GM19025 (cell line): ENCODE data around the gene FBXW5.

Experiments used
- ATAC-seq: cut with Tn5 transposase; IDR thresholded peaks from one replicate; pipeline ENCODE4 v1.9.1; 2021; ENCODE audit warnings: mild to moderate bottlenecking, low read depth, moderate library complexity; ENCODE audit not compliant: unreplicated experiment

Gene FBXW5, protein sequence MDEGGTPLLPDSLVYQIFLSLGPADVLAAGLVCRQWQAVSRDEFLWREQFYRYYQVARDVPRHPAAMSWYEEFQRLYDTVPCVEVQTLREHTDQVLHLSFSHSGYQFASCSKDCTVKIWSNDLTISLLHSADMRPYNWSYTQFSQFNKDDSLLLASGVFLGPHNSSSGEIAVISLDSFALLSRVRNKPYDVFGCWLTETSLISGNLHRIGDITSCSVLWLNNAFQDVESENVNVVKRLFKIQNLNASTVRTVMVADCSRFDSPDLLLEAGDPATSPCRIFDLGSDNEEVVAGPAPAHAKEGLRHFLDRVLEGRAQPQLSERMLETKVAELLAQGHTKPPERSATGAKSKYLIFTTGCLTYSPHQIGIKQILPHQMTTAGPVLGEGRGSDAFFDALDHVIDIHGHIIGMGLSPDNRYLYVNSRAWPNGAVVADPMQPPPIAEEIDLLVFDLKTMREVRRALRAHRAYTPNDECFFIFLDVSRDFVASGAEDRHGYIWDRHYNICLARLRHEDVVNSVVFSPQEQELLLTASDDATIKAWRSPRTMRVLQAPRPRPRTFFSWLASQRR

DNA sequence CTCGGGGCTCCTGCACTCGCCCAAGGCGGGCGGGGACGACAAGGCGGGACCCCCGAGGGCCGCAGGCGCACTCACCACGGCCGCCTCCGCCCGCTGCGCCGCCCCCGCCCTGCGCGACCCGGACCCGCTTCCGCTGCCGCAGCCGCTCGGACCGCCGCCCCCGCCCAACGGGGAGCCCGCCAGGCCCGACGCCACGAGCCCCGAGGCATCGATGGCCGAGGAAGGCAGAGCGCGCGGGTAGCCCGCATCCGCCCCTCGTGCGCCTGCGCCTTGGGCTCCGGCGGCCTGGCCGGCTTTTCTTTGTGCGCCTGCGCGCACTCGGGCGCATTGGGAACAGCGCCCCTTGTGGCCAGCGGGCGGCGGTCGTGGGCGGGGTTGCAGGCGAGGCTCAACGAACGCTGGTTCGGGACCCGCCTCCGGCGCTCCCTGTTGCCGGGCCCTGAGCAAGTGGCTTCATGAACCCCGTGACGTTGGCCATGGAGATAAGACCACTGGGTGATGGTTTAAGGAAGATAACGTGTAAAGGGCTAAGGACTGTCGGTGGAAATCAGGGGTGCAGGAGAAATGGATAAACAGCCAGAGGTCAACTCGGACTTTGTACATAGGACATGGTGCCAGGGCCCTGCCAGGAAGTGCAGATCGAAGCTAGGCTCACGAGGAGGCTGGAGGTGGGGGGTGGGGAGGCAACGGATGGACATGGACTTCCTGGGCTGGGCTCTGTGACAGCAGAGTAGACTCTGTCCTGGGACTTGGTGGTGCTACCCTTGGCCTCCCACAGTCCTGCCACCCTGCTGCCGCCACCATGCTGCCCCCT, at the start of gene FBXW5, which contains the start of gene C8G:
TSS of gene FBXW5 (minus strand) at position 220 of the 814 bp plus-strand sequence. CDS start 655 bp downstream, outside the sequence.
TSS of gene C8G (plus strand) at position 725 of the 814 bp plus-strand sequence. CDS start at position 803, 78 bp downstream.
- peak; percentile 86 for ATAC-seq

DNA sequence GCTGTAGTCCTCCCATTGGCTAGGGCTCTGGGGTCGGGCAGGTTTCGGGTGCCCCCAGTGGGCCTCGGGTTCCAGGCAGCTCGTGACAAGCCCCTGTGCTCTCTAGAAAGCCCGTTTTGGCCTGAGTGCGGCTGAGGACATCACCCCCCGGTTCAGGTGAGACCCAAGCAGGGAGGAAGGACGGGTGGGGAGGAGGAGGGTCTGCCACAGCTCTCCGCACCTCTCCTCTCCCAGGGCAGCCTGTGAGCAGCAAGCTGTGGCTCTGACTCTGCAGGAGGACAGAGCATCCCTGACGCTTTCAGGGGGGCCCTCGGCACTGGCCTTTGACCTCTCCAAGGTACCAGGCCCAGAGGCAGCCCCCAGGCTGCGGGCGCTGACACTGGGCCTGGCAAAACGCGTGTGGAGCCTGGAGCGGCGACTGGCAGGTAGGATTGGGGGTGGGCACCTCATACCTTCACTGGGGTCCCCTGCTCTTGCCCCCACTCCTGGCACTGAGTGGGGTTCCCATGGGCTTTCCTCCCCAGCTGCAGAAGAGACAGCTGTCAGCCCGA, 48.4 kb upstream of the FBXW5 start:
- ATAC-seq: no peak

DNA sequence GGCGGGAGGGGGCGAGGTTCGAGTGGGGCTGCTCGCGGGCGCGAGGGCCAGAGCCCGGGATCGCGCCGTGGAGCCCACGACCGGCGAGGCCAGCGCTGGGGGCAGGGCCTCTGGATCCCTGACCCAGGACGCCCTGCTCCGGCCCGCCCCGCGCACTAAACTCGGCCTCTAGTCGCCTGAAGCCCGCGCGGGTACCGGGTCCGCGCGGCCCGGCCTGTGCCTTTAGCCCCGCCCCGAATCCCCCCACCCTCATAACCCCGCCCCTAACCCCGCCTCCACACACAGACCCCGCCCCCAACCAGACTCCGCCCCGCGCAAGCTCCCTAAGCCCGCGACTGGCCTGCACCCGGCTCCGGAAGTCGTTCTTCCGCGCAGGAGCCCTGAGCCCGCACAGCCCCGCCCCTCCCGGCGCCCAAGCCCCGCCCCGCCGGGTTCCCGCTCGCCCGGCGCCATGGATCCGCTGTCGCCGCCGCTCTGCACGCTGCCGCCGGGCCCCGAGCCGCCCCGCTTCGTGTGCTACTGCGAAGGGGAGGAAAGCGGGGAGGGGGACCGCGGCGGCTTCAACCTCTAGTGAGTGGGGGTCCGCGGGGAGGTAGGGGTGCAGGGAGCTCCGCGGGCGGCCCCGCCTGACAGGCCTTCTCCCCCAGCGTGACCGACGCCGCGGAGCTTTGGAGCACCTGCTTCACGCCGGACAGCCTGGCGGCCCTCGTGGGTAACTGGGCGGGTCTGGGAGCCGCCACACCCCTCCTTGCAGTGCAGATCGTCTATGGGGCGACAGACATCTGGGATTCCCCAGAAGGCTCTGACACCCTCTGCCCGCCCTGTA, 47.7 kb upstream of the FBXW5 start, which contains the start of gene PAXX:
TSS of gene PAXX (plus strand) at position 430 of the 826 bp plus-strand sequence. CDS start at position 452, 22 bp downstream.
- peak; percentile 82 for ATAC-seq

DNA sequence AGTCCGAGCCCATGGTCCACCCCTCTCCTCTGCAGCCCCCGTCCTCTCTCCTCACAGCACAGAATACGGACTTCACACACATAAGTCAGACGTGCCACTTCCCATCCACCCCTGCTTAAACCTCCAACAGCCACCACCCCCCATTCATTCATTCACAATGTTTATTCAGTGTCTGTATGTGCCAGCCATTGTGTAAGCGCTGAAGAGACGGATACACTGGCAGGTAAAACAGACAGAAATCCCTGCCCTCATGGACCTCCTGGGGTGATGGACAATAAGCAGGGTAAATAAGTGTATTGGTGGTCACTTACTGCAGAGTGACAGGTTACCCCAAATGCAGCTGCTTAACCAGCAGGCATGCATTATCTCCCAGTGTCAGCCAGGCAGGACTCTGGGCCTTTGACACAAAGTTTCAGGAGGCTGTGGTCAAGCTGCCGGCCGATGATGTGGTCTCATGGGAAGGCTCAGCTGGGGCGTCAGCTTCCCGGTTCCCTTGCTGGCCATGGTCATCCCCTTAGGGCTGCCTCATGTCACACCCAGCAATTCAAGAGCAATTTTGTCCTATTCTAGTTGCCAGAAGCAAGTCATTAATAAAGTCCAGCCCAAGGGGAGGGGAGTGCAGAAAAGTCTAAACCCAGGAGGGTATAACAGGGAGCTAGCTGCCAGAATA, 45.8 kb upstream of the FBXW5 start:
- ATAC-seq: no peak

DNA sequence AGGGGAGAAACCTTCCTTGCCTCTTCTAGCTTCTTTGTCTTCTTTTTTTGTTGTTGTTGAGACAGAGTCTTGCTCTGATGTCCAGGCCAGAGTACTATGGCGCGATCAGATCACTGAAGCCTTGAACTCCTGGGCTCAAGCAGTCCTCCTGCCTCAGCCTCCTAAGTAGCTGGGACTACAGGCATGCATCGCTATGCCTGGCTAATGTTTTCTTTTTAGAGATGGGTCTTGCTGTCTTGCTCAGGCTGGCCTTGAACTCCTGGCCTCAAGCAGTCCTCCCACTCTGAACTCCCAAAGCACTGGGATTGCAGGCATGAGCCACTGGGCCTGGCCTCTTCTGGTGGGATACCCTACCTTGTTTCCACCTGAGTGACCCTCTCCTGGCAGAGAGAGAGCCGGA, 44.3 kb upstream of the FBXW5 start:
- ATAC-seq: no peak

DNA sequence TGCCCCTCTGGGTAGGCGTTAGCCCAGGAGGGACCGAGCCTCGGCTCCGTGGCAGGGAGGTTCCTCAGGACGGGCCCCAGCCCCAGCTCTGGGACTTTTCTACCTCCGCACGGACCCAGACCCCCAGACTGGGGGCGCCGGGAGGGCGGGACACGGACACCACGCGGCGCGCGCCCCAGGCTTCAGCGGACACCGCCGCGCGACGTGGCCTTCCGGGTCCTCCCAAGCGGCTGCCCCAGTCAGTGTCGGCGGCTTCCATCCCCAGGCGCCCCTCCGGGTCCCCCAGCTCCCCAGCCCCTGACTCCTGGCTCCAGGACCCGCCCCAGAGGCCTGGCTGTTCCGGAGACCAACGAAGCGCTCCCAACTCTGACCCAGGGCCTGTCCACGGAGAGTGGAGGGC, 41.3 kb upstream of the FBXW5 start:
- ATAC-seq: no peak

DNA sequence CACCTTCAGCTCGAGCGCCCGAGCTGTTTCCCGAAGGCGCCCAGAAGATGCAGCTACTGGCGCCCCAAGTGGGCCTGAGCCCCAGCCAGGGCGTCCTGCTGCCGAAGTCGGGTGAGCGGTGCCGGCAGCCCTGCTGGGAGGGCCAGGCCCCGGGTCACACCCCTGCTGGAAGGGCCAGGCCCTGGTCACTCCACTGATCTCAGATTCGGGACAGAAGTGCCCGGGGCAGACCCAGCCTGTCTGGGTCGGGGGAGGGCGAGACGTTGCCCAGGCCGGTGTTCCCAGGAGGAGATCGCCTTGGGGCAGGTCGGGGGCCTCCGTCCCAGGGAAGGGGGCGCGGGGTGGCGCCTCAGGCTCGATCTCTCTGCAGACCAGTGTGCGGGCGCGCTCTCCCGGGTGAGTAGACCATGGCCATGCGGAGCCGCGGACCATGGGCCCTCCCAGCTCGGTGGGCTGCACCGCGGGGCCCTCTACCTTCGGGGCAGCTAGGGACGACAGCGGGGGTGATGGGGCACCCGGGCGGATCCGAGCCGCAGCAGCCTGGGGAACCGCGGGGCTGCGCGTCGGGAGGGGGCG, 40.6 kb upstream of the FBXW5 start:
- no peak for ATAC-seq

DNA sequence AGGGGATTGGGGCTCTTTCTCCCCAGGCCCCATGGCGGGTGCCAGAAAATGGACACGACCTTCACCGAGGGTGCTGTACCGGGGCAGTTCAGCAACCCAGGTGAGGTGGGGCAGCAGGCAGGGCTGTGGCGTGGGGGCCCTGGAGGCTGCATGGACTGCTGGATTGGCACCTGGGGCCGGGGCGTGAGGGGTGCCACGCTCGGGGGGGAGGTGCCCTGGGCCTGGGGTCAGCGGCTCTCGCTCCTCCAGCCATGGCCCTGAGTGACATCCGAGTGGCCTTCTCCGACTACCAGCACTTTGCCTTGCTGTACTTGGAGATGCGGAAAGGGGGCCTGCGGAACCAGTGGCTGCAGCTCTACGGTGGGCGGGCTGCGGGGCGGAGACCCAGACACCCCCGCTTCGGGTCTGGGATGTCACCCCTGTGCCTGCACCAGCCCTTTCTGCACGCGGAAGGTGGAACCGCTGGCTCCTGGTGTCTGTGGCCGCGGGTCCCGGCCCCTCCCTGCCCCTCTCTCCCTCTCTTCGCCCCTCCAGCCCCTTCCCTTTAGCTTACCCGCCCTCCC, 40.0 kb upstream of the FBXW5 start:
- ATAC-seq: no peak

DNA sequence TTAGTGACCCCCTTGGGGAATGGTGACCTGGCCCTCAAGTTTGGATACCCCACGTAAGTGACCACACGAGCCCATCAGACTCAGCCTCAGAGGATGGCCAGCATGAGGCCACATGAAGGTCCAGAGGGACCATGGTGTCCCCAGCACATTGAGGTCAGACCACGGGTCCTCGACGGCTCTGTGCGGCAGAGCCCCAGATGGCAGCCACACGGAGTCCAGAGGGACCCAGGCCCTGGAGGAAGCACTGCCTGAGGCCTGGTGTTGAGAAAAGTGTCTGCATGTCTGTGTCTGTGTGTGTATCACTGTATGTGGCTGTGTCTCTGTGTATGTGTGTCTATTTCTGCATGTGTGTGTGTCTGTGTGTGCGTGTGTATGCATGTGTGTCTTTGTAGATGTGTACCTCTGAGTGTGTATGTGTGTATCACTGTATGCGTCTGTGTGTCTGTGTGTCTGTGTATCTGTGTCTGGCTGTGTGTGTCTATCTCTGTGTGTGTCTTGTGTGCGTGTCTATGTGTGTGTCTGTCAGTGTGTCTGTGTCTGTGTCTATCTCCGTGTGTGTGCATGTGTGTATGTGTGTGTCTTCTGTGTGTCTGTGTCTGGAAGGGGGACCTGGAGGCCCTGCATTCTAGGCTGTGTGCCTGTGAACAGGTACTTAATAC, 39.2 kb upstream of the FBXW5 start:
- ATAC-seq: no peak

DNA sequence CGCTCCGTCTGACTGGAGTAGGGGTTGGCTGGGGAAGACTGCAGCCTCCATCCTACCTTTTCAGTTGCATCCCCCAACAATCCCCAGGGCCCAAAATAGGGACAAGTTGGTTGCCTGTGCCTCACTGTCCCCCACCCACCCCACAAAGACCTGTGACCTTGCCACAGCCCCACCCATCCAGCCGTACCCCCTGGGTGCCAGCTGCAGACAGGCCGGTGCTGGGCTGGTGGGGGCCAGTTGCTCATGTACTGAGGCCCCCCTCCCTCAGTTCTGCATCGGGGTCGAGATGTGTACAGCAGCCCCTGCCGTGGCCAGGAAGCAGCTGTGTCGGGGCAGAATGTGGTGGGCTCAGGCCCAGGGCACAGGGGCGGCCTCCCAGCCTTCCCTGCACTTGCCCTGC, 38.6 kb upstream of the FBXW5 start:
- no peak for ATAC-seq

DNA sequence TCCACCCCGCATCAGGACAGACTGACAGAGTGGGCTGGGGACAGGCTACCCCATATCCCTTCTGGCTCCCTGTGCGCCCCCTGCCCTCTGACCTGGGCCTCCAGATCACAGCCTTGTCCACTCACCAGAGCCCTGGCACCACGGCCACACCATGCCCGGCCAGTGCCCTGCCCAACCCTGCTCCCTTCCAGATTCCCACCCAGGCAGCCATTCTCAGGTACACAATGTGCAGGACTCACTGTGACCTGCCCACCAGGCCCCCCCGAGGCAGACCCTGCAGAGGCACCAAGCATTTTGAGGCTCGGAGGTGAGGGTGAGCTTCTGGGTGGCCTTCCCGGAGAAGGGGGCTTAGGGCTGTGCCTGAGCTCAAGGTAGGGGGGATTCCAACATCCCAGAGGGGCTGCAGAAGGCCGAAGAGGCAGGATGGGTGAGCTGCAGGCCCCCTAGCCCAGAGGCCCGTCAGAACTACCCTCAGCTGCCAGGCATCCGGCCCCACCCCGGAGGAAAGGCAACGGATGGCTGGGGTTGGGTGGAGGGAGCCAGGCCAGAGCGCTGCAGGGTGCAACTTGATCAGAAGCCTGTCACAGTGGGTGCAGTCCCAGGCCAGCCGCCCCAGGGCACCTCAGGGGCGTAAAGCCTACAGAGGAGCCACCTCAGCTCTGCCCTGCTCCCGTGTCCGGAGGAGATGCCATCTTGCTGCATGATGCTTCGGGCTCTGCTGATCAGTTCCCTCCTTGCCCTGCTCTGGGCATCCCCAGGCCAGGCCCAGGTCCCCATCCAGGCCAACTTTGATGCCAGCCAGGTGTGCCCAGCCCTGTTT, 37.9 kb upstream of the FBXW5 start, which contains the start of gene LCNL1:
TSS of gene LCNL1 (plus strand) at position 762 of the 820 bp plus-strand sequence. CDS start 594 bp downstream, outside the sequence.
- ATAC-seq: no peak

DNA sequence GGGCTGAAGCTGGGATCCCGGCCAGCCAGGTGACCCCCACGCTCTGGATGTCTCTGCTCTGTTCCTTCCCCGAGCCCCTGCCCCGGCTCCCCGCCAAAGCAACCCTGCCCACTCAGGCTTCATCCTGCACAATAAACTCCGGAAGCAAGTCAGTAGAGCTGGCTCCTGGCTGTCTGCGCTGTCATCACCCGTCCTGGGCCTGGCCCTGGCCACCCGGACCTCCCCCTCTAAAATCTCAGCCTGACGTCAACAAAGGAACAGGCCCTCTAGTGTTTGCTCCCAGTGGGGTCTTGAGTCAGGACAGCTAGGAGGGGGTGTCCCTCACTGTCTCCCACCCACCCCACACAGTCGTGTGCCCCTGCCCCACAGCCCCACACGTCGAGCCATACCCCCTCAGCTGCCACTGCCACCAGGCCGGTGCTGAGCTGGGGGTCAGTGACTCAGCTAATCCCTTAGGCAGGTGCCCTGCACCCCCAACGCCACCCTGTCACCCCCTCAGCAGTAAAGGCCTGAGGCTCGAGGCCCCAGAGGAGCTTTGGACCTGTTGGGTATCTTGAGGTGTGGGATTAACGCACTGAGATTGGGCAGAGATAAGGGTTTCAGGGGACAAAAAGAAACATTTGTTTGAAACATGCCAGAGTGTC, 37.2 kb upstream of the FBXW5 start:
- no peak for ATAC-seq

DNA sequence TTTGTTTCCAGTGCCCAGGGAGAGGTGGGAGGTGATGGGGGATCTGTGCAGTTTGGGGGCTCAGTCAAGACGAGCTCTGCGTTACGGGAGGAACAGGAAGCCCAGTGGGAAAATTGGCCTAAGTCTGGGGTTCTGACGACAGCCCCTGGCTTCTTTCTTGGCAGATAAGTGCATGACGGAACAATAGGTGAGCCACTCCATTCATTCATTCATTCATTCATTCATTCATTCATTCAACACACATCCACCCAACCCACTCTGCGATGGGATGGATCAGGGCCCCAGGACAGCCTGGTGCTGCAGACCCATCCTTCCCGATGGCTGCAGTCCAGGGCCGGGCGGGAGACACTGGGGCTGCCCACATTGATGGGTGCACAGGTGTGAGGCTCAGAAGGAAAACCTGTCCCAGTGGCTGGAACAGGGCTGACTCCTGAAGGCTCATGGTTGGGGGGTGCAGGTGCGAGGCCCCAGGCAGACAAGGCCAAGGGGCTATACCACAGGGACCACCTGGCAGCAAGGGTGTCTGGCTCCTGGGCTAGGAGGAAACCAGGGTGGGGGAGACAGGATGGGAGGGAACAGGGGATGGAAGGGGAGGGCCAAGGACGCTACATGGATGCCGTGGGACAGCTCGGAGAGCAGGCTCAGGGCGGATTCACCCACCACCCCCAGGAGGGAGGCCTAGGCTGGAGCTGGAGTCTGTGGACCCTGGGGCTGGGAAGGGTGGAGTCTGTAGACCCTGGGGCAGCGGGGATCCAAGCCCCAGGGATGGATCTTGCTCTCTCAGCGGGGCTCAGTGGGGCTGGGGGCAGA, 36.3 kb upstream of the FBXW5 start:
- no peak for ATAC-seq

DNA sequence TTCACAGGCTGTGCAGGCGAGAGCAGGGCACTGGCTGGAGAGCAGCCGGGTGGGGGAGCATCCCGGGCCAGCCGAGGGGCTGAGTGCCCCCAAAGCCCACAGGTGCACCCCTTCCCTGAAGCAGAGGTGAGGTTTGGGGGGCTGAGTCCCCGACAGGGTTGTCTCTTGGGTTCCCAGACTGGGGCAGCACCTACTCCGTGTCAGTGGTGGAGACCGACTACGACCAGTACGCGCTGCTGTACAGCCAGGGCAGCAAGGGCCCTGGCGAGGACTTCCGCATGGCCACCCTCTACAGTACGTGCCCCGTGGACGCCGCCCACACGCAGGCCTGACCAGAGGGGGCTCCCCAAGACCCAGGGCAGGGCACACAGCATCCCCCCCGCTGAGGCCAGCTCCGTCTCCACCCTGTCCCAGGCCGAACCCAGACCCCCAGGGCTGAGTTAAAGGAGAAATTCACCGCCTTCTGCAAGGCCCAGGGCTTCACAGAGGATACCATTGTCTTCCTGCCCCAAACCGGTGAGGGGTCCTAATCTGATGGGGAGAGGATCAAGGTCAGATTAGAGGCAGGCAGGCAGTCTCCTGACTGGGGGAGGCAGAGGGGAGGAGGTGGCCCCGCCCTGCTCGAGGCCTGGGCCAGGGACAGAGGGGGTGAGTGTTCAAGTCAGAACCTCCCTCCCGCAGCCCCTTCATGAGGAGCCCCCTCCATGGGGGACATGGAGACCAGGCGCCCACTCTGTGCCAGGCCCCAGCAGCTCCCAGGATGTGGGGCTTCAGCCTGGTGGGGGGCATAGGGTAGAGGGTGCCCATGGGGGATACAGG, 35.4 kb upstream of the FBXW5 start:
- no peak for ATAC-seq
